HEK293T (cell line): ENCODE measurements around the gene C22orf39.

Experiments used
- CTCF ChIA-PET: fragments of 350-600 bp; formaldehyde crosslinking; extraction: SDS; loops from one replicate; lab custom pipeline; 2021; ENCODE audit warnings: antibody characterized with exemption, inconsistent platforms; lab: Yijun Ruan, JAX
- POLR2A ChIA-PET: fragments of 350-600 bp; formaldehyde crosslinking; extraction: SDS; loops from one replicate; lab custom pipeline; 2020; ENCODE audit warnings: antibody characterized with exemption, inconsistent platforms; lab: Yijun Ruan, JAX
- DNase-seq: peaks from one replicate; pipeline ENCODE4 v3.0.0; 2012; ENCODE audit warnings: mixed read lengths; ENCODE audit errors: extremely low spot score
- ARNT ChIP-seq: fragments of 450-650 bp; IDR thresholded peaks from 2 replicates; pipeline ENCODE4 v1.6.1; 2017; ENCODE audit warnings: mild to moderate bottlenecking
- BHLHE40 ChIP-seq: fragments of 450-650 bp; IDR thresholded peaks from 2 replicates; pipeline ENCODE4 v1.6.1; 2016; ENCODE audit warnings: mild to moderate bottlenecking, moderate library complexity, borderline replicate concordance
- CTBP1 ChIP-seq: fragments of 450-650 bp; IDR thresholded peaks from 2 replicates; pipeline ENCODE4 v1.6.1; 2016; ENCODE audit warnings: borderline replicate concordance
- ELF4 ChIP-seq: fragments of 450-650 bp; IDR thresholded peaks from 2 replicates; pipeline ENCODE4 v1.6.1; 2017; ENCODE audit warnings: antibody characterized with exemption
- FOXA1 ChIP-seq: fragments of 450-650 bp; IDR thresholded peaks from 2 replicates; pipeline ENCODE4 v1.6.1; 2016; ENCODE audit warnings: mild to moderate bottlenecking
- FOXK2 ChIP-seq: fragments of 450-650 bp; IDR thresholded peaks from 2 replicates; pipeline ENCODE4 v1.6.1; 2016; ENCODE audit warnings: mild to moderate bottlenecking
- FOXM1 ChIP-seq: fragments of 450-650 bp; IDR thresholded peaks from 2 replicates; pipeline ENCODE4 v1.6.1; 2017; ENCODE audit warnings: mild to moderate bottlenecking, borderline replicate concordance
- HDGF ChIP-seq: fragments of 450-650 bp; IDR thresholded peaks from 2 replicates; pipeline ENCODE4 v1.6.1; 2017; ENCODE audit warnings: antibody characterized with exemption, borderline replicate concordance
- L3MBTL2 ChIP-seq: fragments of 450-650 bp; conservative IDR thresholded peaks from 2 replicates; pipeline ENCODE4 v1.6.1; 2016; ENCODE audit warnings: mild to moderate bottlenecking
- LEF1 ChIP-seq: fragments of 450-650 bp; IDR thresholded peaks from 2 replicates; pipeline ENCODE4 v1.6.1; 2017; ENCODE audit warnings: mild to moderate bottlenecking, borderline replicate concordance
- NFRKB ChIP-seq: fragments of 450-650 bp; IDR thresholded peaks from 2 replicates; pipeline ENCODE4 v1.6.1; 2016; ENCODE audit warnings: mild to moderate bottlenecking, moderate library complexity
- PKNOX1 ChIP-seq: fragments of 450-650 bp; IDR thresholded peaks from 2 replicates; pipeline ENCODE4 v1.6.1; 2016
- SP1 ChIP-seq: fragments of 450-650 bp; IDR thresholded peaks from 2 replicates; pipeline ENCODE4 v1.6.1; 2017
- SUZ12 ChIP-seq: fragments of 450-650 bp; IDR thresholded peaks from 2 replicates; pipeline ENCODE4 v1.6.1; 2016; ENCODE audit warnings: mild to moderate bottlenecking
- TARDBP ChIP-seq: fragments of 450-650 bp; IDR thresholded peaks from 2 replicates; pipeline ENCODE4 v1.6.1; 2016
- ZNF384 ChIP-seq: fragments of 450-650 bp; IDR thresholded peaks from 2 replicates; pipeline ENCODE4 v1.6.1; 2016

C22orf39 gene

GRCh38 chr22:19454156-19454555, 6.6 kb upstream of the C22orf39 start:
- DNase-seq = no peak
- ChIA-PET CTCF (interaction anchor here (0.9 kb wide), 1 partner anchor 20 kb away, joined by 3 read pairs; no protein-coding TSS in a partner anchor), POLR2A (no interaction called here)
- no peak for TF ChIP-seq TARDBP
- no peak for TF ChIP-seq SUZ12
- no peak for TF ChIP-seq FOXA1
- no peak for TF ChIP-seq BHLHE40
- TF ChIP-seq FOXM1 = no peak
- no peak for TF ChIP-seq HDGF
- TF ChIP-seq CTBP1 = no peak
- no peak for TF ChIP-seq ELF4
- no peak for TF ChIP-seq ZNF384
- no peak for TF ChIP-seq NFRKB
- TF ChIP-seq LEF1 = no peak

- DNase-seq = no peak
- ChIA-PET CTCF (interaction anchor here (0.9 kb wide), 1 partner anchor 20 kb away, joined by 3 read pairs; no protein-coding TSS in a partner anchor), POLR2A (no interaction called here)
- TF ChIP-seq FOXK2 = no peak
- no peak for TF ChIP-seq ARNT
- no peak for TF ChIP-seq FOXM1
- TF ChIP-seq FOXA1 = no peak
- TF ChIP-seq HDGF = no peak
- TF ChIP-seq TARDBP = no peak
- TF ChIP-seq CTBP1 = no peak
- TF ChIP-seq LEF1 = no peak
- TF ChIP-seq L3MBTL2 = no peak
- no peak for TF ChIP-seq ZNF384
- TF ChIP-seq ELF4 = no peak
- TF ChIP-seq BHLHE40 = no peak
- TF ChIP-seq SUZ12 = no peak
- TF ChIP-seq PKNOX1 = no peak
- TF ChIP-seq SP1 = no peak
Measured at GRCh38 chr22:19453718-19454117, 6.2 kb upstream of the C22orf39 start.

GRCh38 chr22:19451570-19451969, 4.1 kb upstream of the C22orf39 start:
- ChIA-PET POLR2A (interaction anchor here (0.6 to 2.2 kb wide), 2 partner anchors 25 to 28 kb away, joined by 3 to 7 read pairs; partner anchors contain the start of gene CDC45), CTCF (no interaction called here)
- no peak for TF ChIP-seq ARNT
- TF ChIP-seq CTBP1 = no peak
- TF ChIP-seq TARDBP = no peak
- TF ChIP-seq BHLHE40 = no peak
- no peak for TF ChIP-seq NFRKB
- TF ChIP-seq L3MBTL2 = no peak
- no peak for TF ChIP-seq FOXM1
- TF ChIP-seq ELF4 = no peak
- no peak for TF ChIP-seq ZNF384
- TF ChIP-seq SUZ12 = no peak
- no peak for TF ChIP-seq HDGF
- TF ChIP-seq LEF1 = no peak
- no peak for TF ChIP-seq PKNOX1
- no peak for TF ChIP-seq FOXK2
- TF ChIP-seq SP1 = no peak
- no peak for TF ChIP-seq FOXA1
- no peak for DNase-seq

- no peak for TF ChIP-seq L3MBTL2
- TF ChIP-seq FOXM1 = no peak
- TF ChIP-seq PKNOX1 = no peak
- TF ChIP-seq ZNF384 = no peak
- no peak for TF ChIP-seq NFRKB
- no peak for TF ChIP-seq LEF1
- no peak for TF ChIP-seq CTBP1
- no peak for TF ChIP-seq HDGF
- TF ChIP-seq SP1 = no peak
- no peak for TF ChIP-seq BHLHE40
- TF ChIP-seq FOXK2 = no peak
- no peak for TF ChIP-seq SUZ12
- no peak for TF ChIP-seq TARDBP
- no peak for TF ChIP-seq ELF4
- TF ChIP-seq ARNT = no peak
- DNase-seq = no peak
- POLR2A ChIA-PET = interaction anchor here (2.1 to 2.2 kb wide), 2 partner anchors 19 to 29 kb away, joined by 6 to 7 read pairs; partner anchors contain the start of genes CDC45 and HIRA
- CTCF ChIA-PET = no interaction called here
Measured at GRCh38 chr22:19450363-19451175, 3.1 kb upstream of the C22orf39 start.

- TF ChIP-seq LEF1 (no peak), PKNOX1 (no peak), SP1 (no peak), FOXA1 (no peak), NFRKB (no peak), SUZ12 (no peak)
- ChIA-PET CTCF (no interaction called here), POLR2A (interaction anchor here (2.1 kb wide), 1 partner anchor 18 kb away, joined by 6 read pairs; the partner anchor contains the start of gene HIRA)
- DNase-seq = no peak
Measured at GRCh38 chr22:19449422-19449767, 1.9 kb upstream of the C22orf39 start.
